HG03095 (cell line): ENCODE results near the gene ABCA13.

ENCODE experiments used
- ATAC-seq: cut with Tn5 transposase; IDR thresholded peaks from one replicate; pipeline ENCODE4 v1.9.1; 2021; ENCODE audit warnings: moderate library complexity; ENCODE audit not compliant: unreplicated experiment

ABCA13 gene

GRCh38 chr7:48420206-48420605 lies 248.9 kb downstream of the ABCA13 start:
- ATAC-seq, result no peak

- ATAC-seq, result no peak
These were observed 250.1 kb downstream of the ABCA13 start for GRCh38 chr7:48421357-48421756.

DNA sequence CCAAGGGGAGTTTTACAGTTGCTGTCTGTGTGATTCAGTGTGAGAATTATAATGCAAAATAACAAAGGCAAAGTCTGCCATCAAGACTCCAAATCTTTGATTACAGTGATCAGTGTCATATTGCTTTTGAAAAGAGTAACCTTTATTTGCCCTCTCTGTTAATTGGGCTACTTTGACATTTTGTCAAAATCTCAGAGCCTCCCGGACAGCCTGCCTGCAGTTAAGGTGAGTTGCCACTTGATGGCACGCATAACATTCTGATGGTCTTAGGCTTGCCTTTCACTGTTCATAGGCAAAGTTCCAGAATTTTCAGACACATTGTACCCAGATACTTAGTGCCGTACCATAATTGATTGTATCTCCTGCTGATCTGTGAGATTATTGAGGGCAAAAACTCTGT lies 253.5 kb downstream of the ABCA13 start:
- no peak for ATAC-seq

DNA sequence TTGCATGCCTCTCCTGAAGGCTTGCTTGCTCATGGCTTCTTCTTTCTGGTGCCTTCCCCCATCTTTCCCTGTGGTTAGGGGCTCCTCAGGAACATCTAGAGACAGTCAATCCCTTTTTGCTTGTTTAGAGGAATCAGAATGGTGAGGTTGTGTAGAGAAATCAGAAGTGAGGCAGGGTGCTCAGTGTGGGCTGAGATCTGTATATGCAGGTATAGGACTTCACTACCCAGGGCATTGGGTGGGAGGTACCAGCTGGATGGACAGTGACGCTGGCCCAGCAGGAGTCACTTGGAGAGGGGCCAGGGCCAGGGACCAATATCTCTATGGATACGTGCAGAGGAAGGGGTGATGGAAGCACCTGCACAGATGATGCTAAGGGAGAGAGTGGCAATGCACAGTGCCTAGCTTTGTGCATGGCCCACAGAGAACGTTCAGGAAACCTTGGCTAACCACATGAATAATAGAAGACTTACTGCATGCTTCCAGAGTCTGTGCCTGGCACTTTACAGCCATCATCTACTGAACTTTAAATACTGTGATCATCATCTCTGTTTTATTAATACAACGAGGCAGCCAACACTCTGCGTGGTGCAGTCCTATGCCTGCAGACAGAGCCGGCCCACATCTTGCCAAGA lies 255.2 kb downstream of the ABCA13 start:
- no peak for ATAC-seq

DNA sequence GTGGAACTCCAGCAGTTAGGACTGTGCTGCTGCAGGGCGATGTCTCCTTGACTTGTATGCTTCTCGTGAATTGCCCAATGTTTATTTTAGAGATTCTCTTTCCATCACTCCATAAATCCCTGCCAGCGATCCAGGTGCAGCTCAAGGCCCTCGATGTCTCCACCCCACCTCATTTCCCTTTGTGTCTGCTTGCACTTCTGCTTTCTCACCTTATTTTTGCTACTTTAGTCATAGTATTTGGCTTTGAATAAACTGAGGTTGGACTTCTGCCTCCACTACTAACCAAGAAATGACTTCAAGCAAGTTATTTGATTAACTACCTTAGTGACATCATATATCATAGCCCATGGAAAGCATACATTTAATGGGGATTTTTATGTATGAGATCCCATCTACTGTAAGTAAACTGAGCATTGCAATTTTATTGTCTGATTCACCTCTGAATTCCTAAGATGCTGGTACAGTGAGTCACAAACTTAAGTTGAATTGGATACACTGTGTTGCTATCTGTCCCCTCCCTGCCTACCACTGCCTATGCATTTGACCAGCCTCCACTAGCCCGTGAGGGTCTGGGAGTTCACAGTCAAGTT lies 255.8 kb downstream of the ABCA13 start:
- no peak for ATAC-seq

GRCh38 chr7:48427671-48428070 lies 256.4 kb downstream of the ABCA13 start:
- ATAC-seq, result no peak

DNA sequence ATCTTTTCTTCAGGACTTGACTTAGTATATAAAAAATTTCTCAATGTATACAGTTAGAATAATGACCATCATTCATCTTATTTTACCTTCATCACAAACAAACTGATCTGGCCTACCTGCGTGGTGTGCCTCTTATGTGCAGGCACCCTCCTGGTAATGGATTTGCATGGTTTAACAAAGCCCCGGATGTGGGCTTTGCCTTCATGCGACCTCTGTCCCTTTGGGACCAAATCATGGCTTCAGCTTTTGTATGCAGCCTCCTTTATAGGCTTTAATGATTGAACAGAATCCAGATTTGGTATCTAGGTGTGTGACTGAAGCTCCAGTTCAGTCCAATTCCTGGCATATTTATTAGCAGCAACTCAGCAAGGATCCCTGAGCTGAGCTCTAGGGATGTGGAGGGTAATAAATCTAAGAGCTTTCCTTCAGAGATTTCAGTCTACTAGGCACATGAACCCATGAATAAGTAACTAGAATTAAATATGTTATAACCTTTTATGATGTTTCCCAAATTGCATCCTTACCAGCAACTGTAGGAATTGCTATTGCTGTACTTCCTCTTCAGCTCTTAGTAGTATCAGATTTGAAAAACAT lies 256.9 kb downstream of the ABCA13 start:
- ATAC-seq, result no peak

DNA sequence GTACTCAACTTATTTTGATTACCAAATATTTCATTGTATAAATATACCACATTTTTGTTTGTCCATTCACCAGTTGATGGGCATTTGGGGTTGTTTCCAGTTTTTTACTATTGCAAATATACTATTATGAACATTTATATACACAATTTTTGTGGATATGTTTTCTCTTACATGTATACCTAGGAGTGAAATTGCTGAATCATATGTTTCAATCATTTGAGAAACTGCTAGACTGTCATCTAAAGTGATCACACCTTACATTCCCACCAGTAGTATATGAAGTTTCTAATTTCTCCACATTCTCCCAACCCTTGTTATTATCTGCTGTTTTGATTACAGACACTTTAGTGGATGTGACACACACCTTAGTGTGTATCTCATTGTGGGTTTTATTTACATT lies 257.9 kb downstream of the ABCA13 start:
- ATAC-seq, result no peak

GRCh38 chr7:48438206-48438605 lies 266.9 kb downstream of the ABCA13 start:
- ATAC-seq, result no peak

- no peak for ATAC-seq
These were observed 270.7 kb downstream of the ABCA13 start for GRCh38 chr7:48441848-48442492.

DNA sequence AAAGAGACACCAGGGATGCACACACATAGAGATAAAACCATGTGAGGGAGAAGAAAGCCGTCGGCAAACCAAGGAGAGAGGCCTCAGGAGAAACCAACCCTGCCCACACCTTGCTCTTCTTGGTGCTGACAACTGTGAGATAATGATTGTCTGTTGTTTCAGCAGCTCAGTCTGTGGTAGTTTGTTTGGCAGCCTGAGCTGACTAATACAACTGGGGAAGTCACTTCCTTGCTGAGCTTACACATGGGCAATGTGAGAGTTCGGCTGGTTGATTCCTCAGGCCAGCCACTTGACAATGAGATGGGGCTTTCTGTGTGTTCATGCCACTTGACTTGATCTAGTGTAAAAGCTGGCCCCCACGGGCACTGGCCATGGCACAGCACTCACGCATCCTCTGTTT lies 271.8 kb downstream of the ABCA13 start:
- ATAC-seq, result no peak

GRCh38 chr7:48446721-48447120 lies 275.5 kb downstream of the ABCA13 start:
- ATAC-seq, result no peak

GRCh38 chr7:48452218-48452617 lies 281.0 kb downstream of the ABCA13 start:
- ATAC-seq, result no peak

GRCh38 chr7:48454750-48455192 lies 283.5 kb downstream of the ABCA13 start:
- no peak for ATAC-seq

DNA sequence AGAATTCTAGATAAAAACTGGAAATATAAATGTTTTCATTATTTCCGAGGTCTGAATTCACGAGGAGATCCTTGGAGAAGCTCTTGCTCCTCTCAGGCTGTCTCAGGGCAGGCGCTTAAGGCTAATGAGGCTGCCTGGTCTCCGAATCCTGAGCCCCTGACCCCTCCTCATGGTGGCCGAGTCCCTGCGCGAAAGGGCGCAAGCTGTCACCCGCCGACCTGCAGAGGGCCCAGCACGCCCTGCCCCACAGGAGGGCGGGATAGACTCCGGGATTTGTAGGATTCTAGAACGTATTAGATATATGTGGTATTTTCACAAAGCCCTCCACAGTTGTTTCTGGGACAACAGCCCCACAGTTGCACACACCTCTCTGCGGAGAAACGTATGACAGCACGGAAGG lies 284.1 kb downstream of the ABCA13 start:
- no peak for ATAC-seq

DNA sequence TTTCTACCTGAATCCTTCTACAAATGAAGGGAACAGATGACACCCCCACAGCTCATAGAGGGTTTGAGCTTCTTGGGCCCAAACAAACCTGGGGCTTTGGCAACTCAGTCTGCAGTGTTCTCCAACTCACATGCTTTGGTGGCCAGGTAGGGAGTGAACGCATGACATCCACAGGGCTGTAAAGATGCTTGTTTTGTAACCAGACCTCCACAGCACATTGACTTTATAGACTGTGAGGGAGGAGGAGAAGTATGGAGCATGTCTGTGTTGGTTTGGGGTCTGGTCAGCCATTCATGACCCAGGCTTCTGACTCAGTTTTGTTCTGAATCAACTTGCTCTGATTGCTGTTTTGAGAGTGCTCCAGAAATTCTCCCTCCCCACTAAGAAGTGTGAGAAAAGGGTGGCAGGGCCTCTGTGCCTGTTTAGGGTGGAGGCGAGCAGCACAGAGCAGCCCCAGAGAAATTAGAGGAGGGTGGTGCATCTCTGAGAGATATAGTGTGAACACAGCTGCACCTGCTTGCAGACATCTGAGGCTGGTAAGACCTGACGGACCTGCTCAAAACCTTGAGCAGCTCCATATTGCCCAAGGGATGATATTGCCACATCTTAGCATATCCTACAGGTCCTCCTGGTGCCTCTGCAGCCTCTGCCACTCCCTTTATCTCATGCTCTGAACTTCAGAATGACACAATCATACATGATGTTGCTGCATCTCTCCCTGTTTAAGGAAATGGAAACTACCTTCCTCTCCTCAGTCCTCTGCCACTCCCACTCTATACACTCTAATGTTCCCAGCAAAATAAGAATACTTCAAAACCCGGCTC lies 287.7 kb downstream of the ABCA13 start:
- ATAC-seq, result no peak

GRCh38 chr7:48466713-48467112 lies 295.5 kb downstream of the ABCA13 start:
- no peak for ATAC-seq

- ATAC-seq, result no peak
These were observed 299.9 kb downstream of the ABCA13 start for GRCh38 chr7:48471196-48471595.

DNA sequence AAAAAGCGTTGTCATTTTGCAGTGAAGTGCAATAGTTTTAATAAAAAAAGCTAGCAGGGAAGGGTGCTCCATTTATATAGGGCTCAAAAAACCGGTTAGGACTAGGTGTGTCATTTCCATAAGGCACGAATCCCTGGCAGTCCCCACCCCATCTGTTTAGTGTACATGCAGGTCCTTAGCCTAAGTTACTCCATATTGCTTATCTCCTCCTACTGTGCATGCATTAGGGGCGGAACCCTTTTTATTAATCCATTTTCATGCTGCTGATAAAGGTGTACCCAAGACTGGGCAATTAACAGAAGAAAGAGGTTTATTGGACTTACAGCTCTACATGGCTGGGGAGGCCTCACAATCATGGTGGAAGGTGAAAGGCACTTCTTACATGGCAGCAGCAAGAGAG lies 301.4 kb downstream of the ABCA13 start:
- no peak for ATAC-seq

DNA sequence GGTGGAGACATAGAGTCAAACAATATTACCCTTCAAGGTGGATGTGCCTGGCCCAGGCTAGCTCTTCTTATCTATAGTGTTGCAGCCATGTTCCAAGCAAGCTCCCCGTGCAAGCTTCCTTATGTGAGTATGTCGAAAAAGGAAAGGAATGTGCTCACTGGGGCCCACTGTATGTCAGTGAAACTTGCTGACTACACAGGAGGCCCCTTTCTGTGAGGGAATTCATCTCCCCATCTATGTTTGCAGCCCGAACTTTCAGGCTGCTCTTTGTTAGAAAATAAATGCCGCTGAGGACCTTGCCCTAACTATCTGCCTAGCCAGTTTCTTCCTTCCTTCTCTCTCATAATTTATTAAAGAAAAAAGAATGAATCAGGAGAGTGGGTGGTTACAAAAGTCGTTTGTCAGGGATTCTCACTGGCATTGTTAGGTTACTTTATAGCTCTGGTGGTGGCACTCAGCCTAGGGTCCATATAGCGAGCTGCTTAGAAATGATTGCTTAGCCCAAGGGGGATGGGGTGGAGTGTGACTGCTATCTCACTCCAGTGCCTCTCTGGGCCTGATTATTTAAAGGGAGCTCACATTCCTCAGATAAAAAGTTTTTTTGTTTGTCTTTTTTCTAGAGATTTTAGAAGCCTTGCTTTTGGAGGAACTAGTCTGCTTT lies 302.1 kb downstream of the ABCA13 start:
- no peak for ATAC-seq

- no peak for ATAC-seq
These were observed 310.0 kb downstream of the ABCA13 start for GRCh38 chr7:48481235-48481634.
